Gastrocnemius medialis (tissue), 4 donors: Measurements from ENCODE around the gene WFDC1.

ENCODE experiments used
- CTCF ChIP-seq, 5 experiments: fragments of 450-650 bp in 3 of 5; fragments of 200-600 bp in 2 of 5; sonication (generic) in 2 of 5; IDR thresholded peaks in 4 of 5; conservative IDR thresholded peaks in 1 of 5; 1 replicate in 4 of 5; 2 replicates in 1 of 5; pipeline ENCODE4 v1.5.1; 2016 to 2019; ENCODE audit warnings: antibody characterized with exemption in 5 of 5, mild to moderate bottlenecking in 3 of 5, moderate library complexity in 3 of 5
- POLR2A ChIP-seq, 2 donors: fragments of 450-650 bp; IDR thresholded peaks; one replicate each; pipeline ENCODE4 v1.6.1; 2017; ENCODE audit warnings: antibody characterized with exemption in 2 of 2, mild to moderate bottlenecking in 2 of 2, moderate library complexity in 2 of 2

GRCh38 chr16:84284154-84284722 lies 10.4 kb upstream of the WFDC1 start:
- TF ChIP-seq CTCF (IDR thresholded peaks at IDR 0.05 in 4 of 5, conservative IDR thresholded peaks at IDR 0.05 in 1 of 5) (no peak), POLR2A (IDR thresholded peaks at IDR 0.05) (no peak)
